Loucy (cell line): ENCODE data around the gene MCM5.
"Not testable (repeated sequence)": the region's sequence is repeated elsewhere in the genome, so short reads cannot be mapped to it uniquely, and the experiment has no call there.

Source experiments
- H2AFZ ChIP-seq: fragments of 200-600 bp; sonication (generic); 2 replicates; pipeline ENCODE4 v1.6.0; 2016; ENCODE audit warnings: antibody characterized with exemption, mild to moderate bottlenecking, low read length, moderate library complexity
- H3F3A ChIP-seq: fragments of 200-600 bp; 2 replicates; pipeline ENCODE4 v1.6.0; 2016; ENCODE audit warnings: antibody characterized with exemption, low read depth, mild to moderate bottlenecking
- H3K27me3 ChIP-seq: fragments of 200-600 bp; sonication (generic); 2 replicates; pipeline ENCODE4 v1.6.1; 2014; ENCODE audit warnings: low read length, mild to moderate bottlenecking; ENCODE audit not compliant: insufficient read depth, poor library complexity, severe bottlenecking
- H3K36me3 ChIP-seq: fragments of 200-600 bp; sonication (generic); 2 replicates; pipeline ENCODE4 v1.6.1; 2016; ENCODE audit warnings: low read length; ENCODE audit not compliant: insufficient read depth
- H3K4me1 ChIP-seq: fragments of 200-600 bp; sonication (generic); 2 replicates; pipeline ENCODE4 v1.5.1; 2014; ENCODE audit warnings: low read length, mild to moderate bottlenecking; ENCODE audit not compliant: insufficient read depth, poor library complexity, severe bottlenecking
- H3K4me2 ChIP-seq: fragments of 200-600 bp; sonication (generic); 2 replicates; pipeline ENCODE4 v1.6.0; 2014; ENCODE audit warnings: antibody characterized with exemption, low read length, low read depth, mild to moderate bottlenecking; ENCODE audit not compliant: poor library complexity, severe bottlenecking
- H3K4me3 ChIP-seq: fragments of 200-600 bp; sonication (generic); 2 replicates; pipeline ENCODE4 v1.5.1; 2014; ENCODE audit warnings: low read length, mild to moderate bottlenecking, mixed read lengths; ENCODE audit not compliant: poor library complexity, severe bottlenecking
- H3K79me2 ChIP-seq: fragments of 200-600 bp; sonication (generic); 2 replicates; pipeline ENCODE4 v1.6.1; 2014; ENCODE audit warnings: low read length; ENCODE audit not compliant: insufficient read depth
- H3K9ac ChIP-seq: fragments of 200-600 bp; sonication (generic); 2 replicates; pipeline ENCODE4 v1.6.0; 2014; ENCODE audit warnings: mild to moderate bottlenecking, low read depth, low read length, moderate library complexity; ENCODE audit not compliant: poor library complexity, severe bottlenecking
- H3K9me2 ChIP-seq: fragments of 200-600 bp; sonication (generic); replicated peaks from 2 replicates; pipeline ENCODE4 v1.6.1; 2016; ENCODE audit warnings: low read depth, low read length, mixed read lengths
- H3K9me3 ChIP-seq: fragments of 200-600 bp; sonication (generic); 2 replicates; pipeline ENCODE4 v1.6.1; 2014; ENCODE audit warnings: mild to moderate bottlenecking, antibody characterized with exemption, low read length, low read depth; ENCODE audit not compliant: insufficient read depth
- H4K20me1 ChIP-seq: fragments of 200-600 bp; sonication (generic); 2 replicates; pipeline ENCODE4 v1.6.0; 2014; ENCODE audit warnings: antibody characterized with exemption, low read length, mild to moderate bottlenecking; ENCODE audit not compliant: insufficient read depth, poor library complexity, severe bottlenecking
- CTCF ChIP-seq: fragments of 200-600 bp; sonication (generic); conservative IDR thresholded peaks from 2 replicates; pipeline ENCODE4 v1.5.1; 2014; ENCODE audit warnings: mild to moderate bottlenecking, antibody characterized with exemption, low read length
- EZH2phosphoT487 ChIP-seq: fragments of 200-600 bp; IDR thresholded peaks from 2 replicates; pipeline ENCODE4 v1.6.1; 2018; ENCODE audit warnings: antibody characterized with exemption, mild to moderate bottlenecking, moderate library complexity, borderline replicate concordance

Gene MCM5

GRCh38 chr22:35359380-35360065, 40.4 kb upstream of the MCM5 start:
- Histone ChIP-seq H2AFZ (no peak overlapping the region), H3F3A (no peaks in the 10 kb centered on the region), H3K9me2 (no peaks in the 10 kb centered on the region), H3K9me3 (no peaks in the 10 kb centered on the region), H3K4me2 (no peak overlapping the region), H3K4me3 (no peak overlapping the region), H3K36me3 (no peaks in the 10 kb centered on the region), H3K4me1 (no peaks in the 10 kb centered on the region), H3K9ac (no peak overlapping the region), H4K20me1 (no peaks in the 10 kb centered on the region), H3K79me2 (no peaks in the 10 kb centered on the region), H3K27me3 (no peaks in the 10 kb centered on the region)
- TF ChIP-seq EZH2phosphoT487 (no peak), CTCF (no peak)

- H2AFZ ChIP-seq = no peak overlapping the region
- no peak overlapping the region for H3K9ac ChIP-seq
- no peaks in the 10 kb centered on the region for H3K27me3 ChIP-seq
- H3K36me3 ChIP-seq = no peaks in the 10 kb centered on the region
- TF ChIP-seq CTCF = no peak
- H3K4me2 ChIP-seq = no peak overlapping the region
- H3K9me2 ChIP-seq = no peaks in the 10 kb centered on the region
- H3F3A ChIP-seq = no peaks in the 10 kb centered on the region
- no peaks in the 10 kb centered on the region for H3K4me1 ChIP-seq
- no peaks in the 10 kb centered on the region for H4K20me1 ChIP-seq
- no peaks in the 10 kb centered on the region for H3K9me3 ChIP-seq
- H3K4me3 ChIP-seq = no peak overlapping the region
- H3K79me2 ChIP-seq = no peaks in the 10 kb centered on the region
These were observed 38.9 kb upstream of the MCM5 start for GRCh38 chr22:35361001-35361558.

- TF ChIP-seq CTCF (no peak), EZH2phosphoT487 (no peak)
- H2AFZ ChIP-seq = no peak overlapping the region
- H3K9me2 ChIP-seq = no peaks in the 10 kb centered on the region
- H3K4me3 ChIP-seq = no peak overlapping the region
- H3K4me2 ChIP-seq = no peak overlapping the region
- no peaks in the 10 kb centered on the region for H3K79me2 ChIP-seq
- no peaks in the 10 kb centered on the region for H3F3A ChIP-seq
- no peaks in the 10 kb centered on the region for H3K9me3 ChIP-seq
- no peaks in the 10 kb centered on the region for H4K20me1 ChIP-seq
- H3K4me1 ChIP-seq = no peaks in the 10 kb centered on the region
- H3K27me3 ChIP-seq = no peaks in the 10 kb centered on the region
- H3K9ac ChIP-seq = no peak overlapping the region
- H3K36me3 ChIP-seq = no peaks in the 10 kb centered on the region
These were observed 36.3 kb upstream of the MCM5 start for GRCh38 chr22:35363566-35364086.

- H3K9me3 ChIP-seq, H3K4me2 ChIP-seq, H2AFZ ChIP-seq, H3K4me3 ChIP-seq, H3K27me3 ChIP-seq, H3K9ac ChIP-seq, H3K36me3 ChIP-seq, H3K4me1 ChIP-seq, H4K20me1 ChIP-seq, H3F3A ChIP-seq, H3K9me2 ChIP-seq, H3K79me2 ChIP-seq: not testable (repeated sequence)
These were observed 35.7 kb upstream of the MCM5 start for GRCh38 chr22:35364230-35364629.
